Activated B cell treated with CpG ODN at 0.5 μM for 24 hours (primary cell): ENCODE results near the gene ARRB1. TPM values are rescaled to one million over a fixed set of nuclear protein-coding genes. Genes with fewer than 3 reads are reported as not detected.
"Not testable (repeated sequence)": the region's sequence is repeated elsewhere in the genome, so short reads cannot be mapped to it uniquely, and the experiment has no call there.

Experiments
- ATAC-seq: fragments of 200-7000 bp; cut with Tn5 transposase; one replicate; pipeline ENCODE4 v1.10.0; 2021; ENCODE audit warnings: low read depth, mild to moderate bottlenecking, moderate library complexity
- CTCF ChIA-PET: fragments of 350-600 bp; sonication (Branson Sonifier 250); formaldehyde crosslinking; loops from one replicate; lab custom pipeline; 2021; ENCODE audit warnings: antibody characterized with exemption; lab: Charles Lee
- POLR2A ChIA-PET: fragments of 350-600 bp; sonication (Branson Sonifier 250); formaldehyde crosslinking; loops from one replicate; lab custom pipeline; 2021; ENCODE audit warnings: antibody characterized with exemption; lab: Charles Lee
- DNase-seq: peaks from one replicate; pipeline ENCODE4 v3.0.0; 2022
- H3K27ac Mint-ChIP-seq: one replicate; pipeline ENCODE4 v1.8.0; 2020; ENCODE audit warnings: mixed read lengths
- H3K27me3 Mint-ChIP-seq: one replicate; pipeline ENCODE4 v1.8.0; 2021; ENCODE audit warnings: mixed read lengths
- H3K36me3 Mint-ChIP-seq: one replicate; pipeline ENCODE4 v1.8.0; 2021; ENCODE audit warnings: low read depth, mixed read lengths
- H3K4me1 Mint-ChIP-seq: one replicate; pipeline ENCODE4 v1.8.0; 2021; ENCODE audit warnings: mixed read lengths
- H3K4me3 Mint-ChIP-seq: one replicate; pipeline ENCODE4 v1.8.0; 2020; ENCODE audit warnings: mild to moderate bottlenecking, mixed read lengths
- H3K9me3 Mint-ChIP-seq: one replicate; pipeline ENCODE4 v1.8.0; 2020; ENCODE audit warnings: mixed read lengths
- CTCF ChIP-seq: fragments of 200-600 bp; IDR thresholded peaks from one replicate; pipeline ENCODE4 v1.8.0; 2022; ENCODE audit warnings: antibody characterized with exemption, mild to moderate bottlenecking
- intact Hi-C: fragments of 100-400 bp; cut with micrococcal nuclease; formaldehyde crosslinking; loops from one replicate; pipeline ENCODE4 v1.15.1; 2024
- total RNA-seq: library from RNA; stranded (reverse); gene quantifications from 2 replicates; pipeline ENCODE4 v1.2.3, GENCODE V29; 2022

Gene ARRB1
- total RNA-seq, 1 donor from 2014 or later, result 0.62 TPM

- ChIA-PET CTCF (interaction anchor here (1.2 kb wide), 1 partner anchor 11 kb away, joined by 3 read pairs; no protein-coding TSS in a partner anchor), POLR2A (no interaction called here)
- H3K4me1 Mint-ChIP-seq, result peaks cover 4% of the 10 kb centered on the region
- H3K36me3 Mint-ChIP-seq, result no peaks in the 10 kb centered on the region
- no peak overlapping the region for H3K27ac Mint-ChIP-seq
- no peaks in the 10 kb centered on the region for H3K9me3 Mint-ChIP-seq
- H3K27me3 Mint-ChIP-seq, result peaks cover 11% of the 10 kb centered on the region
- no peak for TF ChIP-seq CTCF
- H3K4me3 Mint-ChIP-seq, result no peak overlapping the region
- no peak for DNase-seq
- no peak for ATAC-seq
- intact Hi-C loops, result no loop called here
These were observed 23.2 kb upstream of the ARRB1 start for GRCh38 chr11:75374646-75375045.

GRCh38 chr11:75373201-75373600 lies 21.7 kb upstream of the ARRB1 start:
- no peak overlapping the region for H3K4me3 Mint-ChIP-seq
- no peak overlapping the region for H3K27ac Mint-ChIP-seq
- H3K36me3 Mint-ChIP-seq, result no peaks in the 10 kb centered on the region
- ChIA-PET CTCF (interaction anchor here (0.9 kb wide), 1 partner anchor 25 kb away, joined by 3 read pairs; no protein-coding TSS in a partner anchor), POLR2A (no interaction called here)
- no peak for ATAC-seq
- no peak for TF ChIP-seq CTCF
- peaks cover 2% of the 10 kb centered on the region for H3K9me3 Mint-ChIP-seq
- H3K4me1 Mint-ChIP-seq, result peaks cover 4% of the 10 kb centered on the region
- H3K27me3 Mint-ChIP-seq, result peaks cover 11% of the 10 kb centered on the region
- no peak for DNase-seq
- intact Hi-C loops, result no loop called here

GRCh38 chr11:75371949-75372876 lies 20.8 kb upstream of the ARRB1 start:
- Mint-ChIP-seq H3K9me3 (peaks cover 2% of the 10 kb centered on the region), H3K4me1 (peaks cover 4% of the 10 kb centered on the region), H3K4me3 (no peak overlapping the region), H3K27me3 (peaks cover 11% of the 10 kb centered on the region), H3K36me3 (no peaks in the 10 kb centered on the region), H3K27ac (no peak overlapping the region)
- intact Hi-C loops, result no loop called here
- no peak for ATAC-seq
- TF ChIP-seq CTCF, result no peak
- no peak for DNase-seq
- ChIA-PET POLR2A (no interaction called here), CTCF (interaction anchor here (0.9 kb wide), 1 partner anchor 24 kb away, joined by 3 read pairs; no protein-coding TSS in a partner anchor)

- Mint-ChIP-seq H3K4me1 (peaks cover 15% of the 10 kb centered on the region), H3K27me3 (peaks cover 5% of the 10 kb centered on the region), H3K27ac (no peak overlapping the region), H3K9me3 (peaks cover 2% of the 10 kb centered on the region), H3K4me3 (peak overlapping the region; percentile 40), H3K36me3 (no peaks in the 10 kb centered on the region)
- ChIA-PET POLR2A (interaction anchor here (0.5 kb wide), 1 partner anchor 98 kb away, joined by 5 read pairs; no protein-coding TSS in a partner anchor), CTCF (no interaction called here)
- DNase-seq (no peak), ATAC-seq (no peak)
- TF ChIP-seq CTCF, result no peak
- intact Hi-C loops, result no loop called here
These were observed 18.2 kb upstream of the ARRB1 start for GRCh38 chr11:75369560-75370255.

- DNase-seq, POLR2A ChIA-PET, intact Hi-C loops, H3K4me3 Mint-ChIP-seq, H3K9me3 Mint-ChIP-seq, CTCF ChIA-PET, ATAC-seq, H3K27me3 Mint-ChIP-seq, H3K27ac Mint-ChIP-seq, H3K36me3 Mint-ChIP-seq: not testable (repeated sequence)
- H3K4me1 Mint-ChIP-seq, result peaks cover 15% of the 10 kb centered on the region
These were observed 15.4 kb upstream of the ARRB1 start for GRCh38 chr11:75366826-75367225.
